NCI-H1417 treated with DMSO at 0.1 percent for 48 hours (cell line): ENCODE data around the gene REG3A.

ENCODE experiments used
- DNase-seq: peaks from one replicate; lab custom pipeline; 2025; lab: John Stamatoyannopoulos, UW

The REG3A gene

GRCh38 chr2:79120194-79120713 is 39.3 kb downstream of the REG3A start, which contains the start of gene REG1A:
Gene REG1A (plus strand): TSS chr2:79120488. CDS start chr2:79120862, 374 bp downstream.
- no peak for DNase-seq

DNA sequence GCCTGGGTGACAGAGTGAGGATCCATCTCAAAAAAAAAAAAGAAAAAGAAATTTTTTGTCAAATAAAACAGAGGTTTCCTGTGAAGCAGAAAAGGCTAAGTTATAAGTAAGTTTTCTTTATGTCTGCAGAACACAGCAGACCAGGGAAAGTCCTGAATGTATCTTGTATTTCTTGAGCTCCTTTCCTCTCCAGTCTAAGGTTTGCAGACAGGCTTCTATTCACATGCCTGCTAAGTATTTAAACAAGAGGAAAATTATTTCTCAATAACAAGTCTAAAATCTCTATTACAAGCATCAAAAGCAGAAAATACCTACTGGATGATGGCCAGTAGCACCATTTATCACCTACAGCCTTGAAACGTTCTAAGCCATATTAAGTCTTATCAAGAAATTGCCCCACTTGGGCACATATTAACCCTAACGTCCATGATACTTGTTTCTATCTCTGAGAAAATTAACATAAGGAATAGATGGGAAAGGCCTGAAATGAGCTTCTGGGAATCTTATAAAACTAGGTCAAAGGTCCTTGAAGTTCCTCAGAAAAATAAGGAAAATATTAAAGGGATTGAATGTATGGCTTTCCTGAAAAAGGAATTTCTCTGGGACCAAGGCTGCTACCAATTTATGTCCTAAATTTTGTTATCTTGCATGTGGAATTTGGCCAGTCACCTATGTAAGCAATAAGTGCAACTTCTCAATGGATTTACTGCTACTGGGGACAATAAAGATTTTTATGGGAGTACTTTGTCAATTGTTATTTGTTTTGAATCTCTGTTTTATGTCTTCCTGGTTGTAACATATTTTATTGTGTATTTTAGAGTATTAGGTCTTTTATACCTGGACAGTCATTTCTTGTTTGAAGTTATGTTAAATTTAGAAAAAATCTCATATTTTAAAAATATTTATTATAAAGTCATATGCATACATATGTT is 42.3 kb downstream of the REG3A start:
- DNase-seq, result no peak

DNA sequence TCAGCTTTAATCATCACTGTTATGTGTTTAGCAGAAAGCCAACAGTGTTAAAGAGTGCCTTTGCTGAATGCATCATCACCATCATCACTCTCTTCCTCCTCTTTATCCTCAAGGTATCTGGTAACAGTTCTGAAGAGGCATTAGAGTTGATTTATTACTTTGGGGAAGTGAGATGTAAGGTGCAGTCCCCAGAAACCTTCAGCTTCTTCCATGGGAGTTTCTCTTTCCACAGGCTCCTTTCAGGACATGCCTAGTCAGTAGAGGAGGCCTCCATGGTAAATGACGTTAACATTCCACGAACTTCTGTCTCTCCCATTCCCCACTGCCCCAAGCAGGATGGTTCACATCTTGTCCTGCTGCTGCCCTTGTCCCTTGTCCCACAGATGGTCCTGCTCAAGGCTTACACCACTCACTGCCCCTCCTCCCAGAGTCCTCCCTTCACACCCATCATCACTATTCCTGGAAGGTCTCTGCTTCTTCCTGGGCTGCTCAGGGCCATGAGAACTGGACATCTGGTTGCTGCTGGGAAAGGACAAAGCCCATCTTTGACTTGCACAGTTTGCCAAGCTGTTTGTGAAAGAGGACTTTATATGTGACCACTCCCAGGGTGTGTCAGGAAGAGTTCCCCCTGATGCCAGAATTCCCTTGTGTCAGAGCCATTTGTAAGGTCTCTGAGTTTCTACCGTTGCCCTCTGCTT is 44.6 kb downstream of the REG3A start:
- DNase-seq, result no peak

DNA sequence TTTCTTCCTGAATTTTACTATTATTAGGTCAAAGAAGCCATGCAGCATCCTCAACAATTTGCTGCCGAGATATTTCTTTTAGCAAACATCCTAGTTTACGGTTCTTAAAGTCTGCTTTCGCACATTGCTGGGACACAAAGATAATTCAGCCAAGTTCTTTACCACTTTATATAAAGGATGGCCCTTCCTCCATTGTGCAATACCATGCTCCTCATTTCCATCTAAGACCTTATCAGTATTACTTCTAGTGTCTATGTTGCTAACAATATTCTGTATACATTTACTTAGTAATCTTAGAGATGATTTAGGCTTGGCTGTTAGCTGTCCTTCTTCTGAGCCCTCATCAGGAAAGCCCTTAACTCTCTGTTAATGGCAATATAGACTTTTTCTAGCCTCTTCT is 47.3 kb downstream of the REG3A start:
- DNase-seq, result no peak
